ENCODE data around the gene BBS4. TPM values are rescaled to one million over a fixed set of nuclear protein-coding genes. Genes with fewer than 3 reads are reported as not detected.
"Not testable (repeated sequence)": the region's sequence is repeated elsewhere in the genome, so short reads cannot be mapped to it uniquely, and the experiment has no call there.

Gene BBS4
- total RNA-seq, 2 donors from 2014 or later, result 36.4 to 41.7 TPM

DNA sequence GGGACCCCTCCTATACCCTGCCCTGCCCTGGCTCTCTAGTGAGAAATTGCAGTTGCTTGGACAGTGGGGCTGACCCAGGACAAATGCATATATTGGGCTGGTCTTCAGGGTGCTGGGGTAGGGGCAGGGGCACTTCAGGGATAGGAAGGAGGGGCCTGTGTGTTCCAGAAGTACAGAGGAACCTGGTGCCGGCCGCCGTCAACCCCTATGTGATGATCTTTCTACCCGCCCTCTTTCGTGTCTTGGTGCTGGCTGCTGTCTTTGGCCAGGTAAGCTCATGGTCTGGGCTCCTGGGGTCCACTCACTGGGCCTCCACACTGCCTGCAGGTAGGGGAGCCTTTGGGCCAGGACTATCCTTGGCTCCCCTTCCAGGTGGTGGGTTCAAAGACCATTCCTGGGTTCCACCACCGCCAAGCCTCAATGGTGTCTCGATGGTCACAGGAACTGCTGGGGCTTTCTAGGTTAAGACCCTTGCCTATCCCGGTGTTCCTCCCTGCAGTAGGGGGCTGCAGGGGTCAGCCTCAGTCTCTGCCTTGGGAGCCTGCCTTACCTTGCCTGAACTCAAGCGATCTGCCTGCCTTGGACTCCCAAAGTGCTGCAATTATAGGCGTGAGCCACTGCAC is 37.3 kb upstream of the BBS4 start:
- not testable (repeated sequence) for H3K9me3 Mint-ChIP-seq; H3K27me3 ChIP-seq (ENCODE audit: control insufficient read depth, insufficient read depth, low read length, poor library complexity, severe bottlenecking); H3K36me3 ChIP-seq (ENCODE audit: control insufficient read depth, insufficient read depth, low read length); H3K4me1 Mint-ChIP-seq; H3K4me1 ChIP-seq (ENCODE audit: control insufficient read depth, insufficient read depth, low read length); H3K27ac Mint-ChIP-seq; H3K4me3 Mint-ChIP-seq; H3K27me3 Mint-ChIP-seq (ENCODE audit: insufficient read depth); H3K9me3 ChIP-seq (ENCODE audit: control insufficient read depth, low read length); DNase-seq; H3K27ac ChIP-seq (ENCODE audit: low read depth, low read length); H3K4me3 ChIP-seq (ENCODE audit: low read length); H3K9ac ChIP-seq (ENCODE audit: extremely low read depth, low read length, poor library complexity, severe bottlenecking); H3K36me3 Mint-ChIP-seq (ENCODE audit: low read depth)
- WGBS, 2 experiments (ENCODE audit: insufficient coverage in 1 of 2, insufficient read length in 1 of 2), result 90% methylated on average over 2 of the region's 10 CpGs; no CpG with 5 or more reads in 1 of the 2 experiments

DNA sequence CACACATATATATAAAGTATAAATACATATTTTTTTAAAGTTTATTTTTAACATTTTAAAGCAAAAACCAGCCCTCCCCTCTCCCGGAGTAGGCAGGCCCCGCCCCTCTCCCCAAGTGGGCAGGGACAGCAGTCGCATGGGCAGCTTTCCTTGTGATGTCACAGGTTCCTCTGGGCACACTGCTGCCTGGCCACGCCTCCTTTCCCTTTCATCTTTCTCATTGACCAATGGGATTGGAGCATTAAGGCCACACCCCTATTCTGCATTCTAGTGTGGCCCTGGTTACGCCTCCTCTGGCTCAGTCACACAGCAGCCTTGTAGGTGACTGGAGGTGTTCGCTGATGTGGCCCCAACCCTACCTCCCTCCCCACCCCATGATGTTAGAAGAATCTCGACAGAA is 31.6 kb upstream of the BBS4 start, which contains the start of gene GOLGA6B:
TSS of gene GOLGA6B (plus strand) at position 301 of the 400 bp plus-strand sequence. CDS start at position 342, 41 bp downstream.
- not testable (repeated sequence) for H3K4me3 Mint-ChIP-seq; H3K27ac Mint-ChIP-seq; H3K36me3 Mint-ChIP-seq (ENCODE audit: low read depth); H3K27ac ChIP-seq (ENCODE audit: low read depth, low read length); H3K36me3 ChIP-seq (ENCODE audit: control insufficient read depth, insufficient read depth, low read length); H3K4me3 ChIP-seq (ENCODE audit: low read length); H3K27me3 Mint-ChIP-seq (ENCODE audit: insufficient read depth); H3K9me3 Mint-ChIP-seq; H3K4me1 ChIP-seq (ENCODE audit: control insufficient read depth, insufficient read depth, low read length); H3K27me3 ChIP-seq (ENCODE audit: control insufficient read depth, insufficient read depth, low read length, poor library complexity, severe bottlenecking); DNase-seq; H3K9me3 ChIP-seq (ENCODE audit: control insufficient read depth, low read length); H3K9ac ChIP-seq (ENCODE audit: extremely low read depth, low read length, poor library complexity, severe bottlenecking); H3K4me1 Mint-ChIP-seq
- WGBS, 2 experiments (ENCODE audit: insufficient coverage in 1 of 2, insufficient read length in 1 of 2), result no CpG with 5 or more reads among the region's 7 CpGs

DNA sequence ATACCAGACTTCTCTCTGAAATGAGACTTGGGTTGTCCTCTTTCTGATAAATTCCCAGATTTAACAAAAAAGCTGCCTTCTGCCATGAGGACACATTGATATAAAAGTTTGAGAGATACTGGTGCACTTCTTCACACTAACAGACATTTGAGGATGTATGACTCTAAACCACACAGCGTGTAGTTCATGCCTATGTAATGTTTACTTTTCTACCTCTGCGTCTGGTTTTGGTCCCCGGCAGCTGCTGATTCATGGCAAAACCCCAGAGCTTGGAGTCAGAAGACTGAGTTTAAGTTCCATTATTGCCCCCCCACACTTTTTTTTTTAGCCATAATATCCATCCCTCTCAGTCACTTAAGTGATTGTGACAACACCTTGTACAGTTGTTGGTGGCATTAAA is 30.0 kb upstream of the BBS4 start:
- not testable (repeated sequence) for H3K4me3 Mint-ChIP-seq; DNase-seq; H3K27ac Mint-ChIP-seq; H3K36me3 Mint-ChIP-seq (ENCODE audit: low read depth); H3K9me3 ChIP-seq (ENCODE audit: control insufficient read depth, low read length); H3K27ac ChIP-seq (ENCODE audit: low read depth, low read length); H3K4me1 Mint-ChIP-seq; H3K27me3 ChIP-seq (ENCODE audit: control insufficient read depth, insufficient read depth, low read length, poor library complexity, severe bottlenecking); H3K36me3 ChIP-seq (ENCODE audit: control insufficient read depth, insufficient read depth, low read length); H3K9ac ChIP-seq (ENCODE audit: extremely low read depth, low read length, poor library complexity, severe bottlenecking); H3K9me3 Mint-ChIP-seq; H3K4me3 ChIP-seq (ENCODE audit: low read length); H3K27me3 Mint-ChIP-seq (ENCODE audit: insufficient read depth); H3K4me1 ChIP-seq (ENCODE audit: control insufficient read depth, insufficient read depth, low read length)
- no CpG with 5 or more reads among the region's 3 CpGs for WGBS, 2 experiments (ENCODE audit: insufficient coverage in 1 of 2, insufficient read length in 1 of 2)

DNA sequence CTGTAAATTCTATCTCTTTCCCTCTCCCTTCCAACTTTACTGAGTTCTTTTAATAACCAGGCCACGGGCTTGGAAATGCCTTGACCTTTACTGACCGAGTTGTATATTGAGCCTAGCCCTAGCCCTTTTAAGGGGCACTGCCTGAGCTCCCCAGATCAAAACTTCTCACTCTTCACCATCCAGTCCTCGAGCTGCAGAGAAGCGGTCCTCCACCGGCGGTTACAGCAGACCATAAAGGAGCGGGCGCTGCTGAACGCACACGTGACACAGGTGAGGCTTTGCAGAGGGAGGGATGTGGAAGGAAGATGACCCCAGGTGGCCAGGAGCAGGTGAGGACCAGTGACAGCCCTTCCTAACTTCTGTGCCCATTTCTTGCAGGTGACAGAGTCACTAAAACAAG is 24.9 kb upstream of the BBS4 start:
- not testable (repeated sequence) for H3K4me3 Mint-ChIP-seq; H3K9me3 Mint-ChIP-seq; H3K4me3 ChIP-seq (ENCODE audit: low read length); H3K9me3 ChIP-seq (ENCODE audit: control insufficient read depth, low read length); H3K9ac ChIP-seq (ENCODE audit: extremely low read depth, low read length, poor library complexity, severe bottlenecking); H3K36me3 Mint-ChIP-seq (ENCODE audit: low read depth); H3K27me3 Mint-ChIP-seq (ENCODE audit: insufficient read depth); DNase-seq; H3K27ac ChIP-seq (ENCODE audit: low read depth, low read length); H3K27me3 ChIP-seq (ENCODE audit: control insufficient read depth, insufficient read depth, low read length, poor library complexity, severe bottlenecking); H3K36me3 ChIP-seq (ENCODE audit: control insufficient read depth, insufficient read depth, low read length); H3K4me1 Mint-ChIP-seq; H3K27ac Mint-ChIP-seq; H3K4me1 ChIP-seq (ENCODE audit: control insufficient read depth, insufficient read depth, low read length)
- WGBS, 2 experiments (ENCODE audit: insufficient coverage in 1 of 2, insufficient read length in 1 of 2), result 86% methylated on average over 4 of the region's 10 CpGs; no CpG with 5 or more reads in 1 of the 2 experiments

DNA sequence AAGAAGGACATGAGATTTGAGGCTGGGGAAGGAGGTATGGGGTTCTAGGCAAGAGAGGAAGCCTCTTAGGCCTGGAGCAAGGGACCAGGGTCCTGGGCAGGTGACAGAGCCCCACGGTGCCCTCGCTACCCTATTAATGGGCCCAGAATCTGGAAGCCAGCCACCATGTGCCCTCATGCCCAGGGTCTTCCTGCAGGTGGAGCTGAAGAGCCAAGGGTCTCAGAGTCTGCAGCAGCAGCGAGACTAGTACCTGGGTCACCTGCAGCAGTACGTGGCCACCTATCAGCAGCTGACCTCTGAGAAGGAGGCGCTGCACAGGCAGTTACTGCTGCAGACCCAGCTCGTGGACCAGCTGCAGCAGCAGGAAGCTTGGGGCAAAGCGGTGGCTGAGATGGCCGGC is 22.1 kb upstream of the BBS4 start:
- H3K36me3 ChIP-seq (ENCODE audit: control insufficient read depth, insufficient read depth, low read length); H3K27me3 ChIP-seq (ENCODE audit: control insufficient read depth, insufficient read depth, low read length, poor library complexity, severe bottlenecking); H3K4me3 ChIP-seq (ENCODE audit: low read length); H3K4me1 Mint-ChIP-seq; H3K4me3 Mint-ChIP-seq; H3K36me3 Mint-ChIP-seq (ENCODE audit: low read depth); H3K9me3 Mint-ChIP-seq; H3K27me3 Mint-ChIP-seq (ENCODE audit: insufficient read depth); H3K27ac Mint-ChIP-seq; H3K27ac ChIP-seq (ENCODE audit: low read depth, low read length); DNase-seq; H3K4me1 ChIP-seq (ENCODE audit: control insufficient read depth, insufficient read depth, low read length); H3K9ac ChIP-seq (ENCODE audit: extremely low read depth, low read length, poor library complexity, severe bottlenecking); H3K9me3 ChIP-seq (ENCODE audit: control insufficient read depth, low read length): not testable (repeated sequence)
- WGBS, 2 experiments (ENCODE audit: insufficient coverage in 1 of 2, insufficient read length in 1 of 2), result 87 to 100% methylated on average over 1 to 3 of the region's 8 CpGs
- TF ChIP-seq, protein P1, sequence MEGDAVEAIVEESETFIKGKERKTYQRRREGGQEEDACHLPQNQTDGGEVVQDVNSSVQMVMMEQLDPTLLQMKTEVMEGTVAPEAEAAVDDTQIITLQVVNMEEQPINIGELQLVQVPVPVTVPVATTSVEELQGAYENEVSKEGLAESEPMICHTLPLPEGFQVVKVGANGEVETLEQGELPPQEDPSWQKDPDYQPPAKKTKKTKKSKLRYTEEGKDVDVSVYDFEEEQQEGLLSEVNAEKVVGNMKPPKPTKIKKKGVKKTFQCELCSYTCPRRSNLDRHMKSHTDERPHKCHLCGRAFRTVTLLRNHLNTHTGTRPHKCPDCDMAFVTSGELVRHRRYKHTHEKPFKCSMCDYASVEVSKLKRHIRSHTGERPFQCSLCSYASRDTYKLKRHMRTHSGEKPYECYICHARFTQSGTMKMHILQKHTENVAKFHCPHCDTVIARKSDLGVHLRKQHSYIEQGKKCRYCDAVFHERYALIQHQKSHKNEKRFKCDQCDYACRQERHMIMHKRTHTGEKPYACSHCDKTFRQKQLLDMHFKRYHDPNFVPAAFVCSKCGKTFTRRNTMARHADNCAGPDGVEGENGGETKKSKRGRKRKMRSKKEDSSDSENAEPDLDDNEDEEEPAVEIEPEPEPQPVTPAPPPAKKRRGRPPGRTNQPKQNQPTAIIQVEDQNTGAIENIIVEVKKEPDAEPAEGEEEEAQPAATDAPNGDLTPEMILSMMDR (conservative IDR thresholded peaks at IDR 0.05), result peak; percentile 33

- not testable (repeated sequence) for H3K4me3 Mint-ChIP-seq; H3K36me3 Mint-ChIP-seq (ENCODE audit: low read depth); H3K27ac Mint-ChIP-seq; H3K36me3 ChIP-seq (ENCODE audit: control insufficient read depth, insufficient read depth, low read length); H3K9me3 ChIP-seq (ENCODE audit: control insufficient read depth, low read length); H3K4me3 ChIP-seq (ENCODE audit: low read length); H3K27me3 Mint-ChIP-seq (ENCODE audit: insufficient read depth); H3K4me1 ChIP-seq (ENCODE audit: control insufficient read depth, insufficient read depth, low read length); DNase-seq; H3K9me3 Mint-ChIP-seq; H3K9ac ChIP-seq (ENCODE audit: extremely low read depth, low read length, poor library complexity, severe bottlenecking); H3K27me3 ChIP-seq (ENCODE audit: control insufficient read depth, insufficient read depth, low read length, poor library complexity, severe bottlenecking); H3K4me1 Mint-ChIP-seq; H3K27ac ChIP-seq (ENCODE audit: low read depth, low read length)
- 100% methylated on average over 3 of the region's 11 CpGs; no CpG with 5 or more reads in 1 of the 2 experiments for WGBS, 2 experiments (ENCODE audit: insufficient coverage in 1 of 2, insufficient read length in 1 of 2)
Measured at GRCh38 chr15:72665706-72666105, 20.3 kb upstream of the BBS4 start.
